ENCODE results near the gene S100G. TPM values are rescaled to one million over a fixed set of nuclear protein-coding genes. Genes with fewer than 3 reads are reported as not detected.

Gene S100G
- total RNA-seq, 3 donors from 2014 or later (not counting 1 experiment from before 2014, with no cell fraction given), result not detected

GRCh38 chrX:16696956-16697355 lies 47.0 kb downstream of the S100G start:
- no peaks in the 10 kb centered on the region for H3K36me3 ChIP-seq (ENCODE audit: control insufficient read depth, insufficient read depth, low read length)
- ATAC-seq, result no peak
- Mint-ChIP-seq H3K9me3 (no peaks in the 10 kb centered on the region), H3K36me3 (no peaks in the 10 kb centered on the region), H3K27me3 (ENCODE audit: low read depth in 2 of 2) (no peaks in the 10 kb centered on the region), H3K4me3 (no peak overlapping the region), H3K4me1 (no peaks in the 10 kb centered on the region), H3K27ac (no peak overlapping the region)
- no peaks in the 10 kb centered on the region for H3K27me3 ChIP-seq (ENCODE audit: control insufficient read depth, insufficient read depth, low read length)
- no peaks in the 10 kb centered on the region for H3K4me1 ChIP-seq (ENCODE audit: control insufficient read depth, insufficient read depth, low read length)
- H3K9me3 ChIP-seq (ENCODE audit: control insufficient read depth, insufficient read depth, low read length), result no peaks in the 10 kb centered on the region
- H3K4me3 ChIP-seq (ENCODE audit: low read length), result no peak overlapping the region
- TF ChIP-seq CTCF (IDR thresholded peaks at IDR 0.05), result no peak
- no peak overlapping the region for H3K27ac ChIP-seq (ENCODE audit: low read length)
- intact Hi-C loops (cut with micrococcal nuclease), result loop anchor here (10.0 kb wide), 1 partner anchor 1202 kb away; the partner anchor contains the start of gene PIR
- WGBS (ENCODE audit: insufficient coverage), result 96% methylated on average over 3 of the region's 3 CpGs
- no peak for DNase-seq

GRCh38 chrX:16699389-16699788 lies 49.4 kb downstream of the S100G start:
- no peaks in the 10 kb centered on the region for H3K36me3 ChIP-seq (ENCODE audit: control insufficient read depth, insufficient read depth, low read length)
- no peak for TF ChIP-seq CTCF (IDR thresholded peaks at IDR 0.05)

GRCh38 chrX:16700734-16701133 lies 50.8 kb downstream of the S100G start:
- H3K9me3 Mint-ChIP-seq, result no peaks in the 10 kb centered on the region
- WGBS (ENCODE audit: insufficient coverage), result 100% methylated on average over 1 of the region's 2 CpGs
- no peaks in the 10 kb centered on the region for H3K27me3 Mint-ChIP-seq (ENCODE audit: low read depth in 2 of 2)
- no peak overlapping the region for H3K27ac Mint-ChIP-seq
- ATAC-seq (no peak), DNase-seq (no peak)
- no peak for TF ChIP-seq CTCF (IDR thresholded peaks at IDR 0.05)
- H3K4me3 Mint-ChIP-seq, result no peak overlapping the region
- Histone ChIP-seq H3K9me3 (ENCODE audit: control insufficient read depth, insufficient read depth, low read length) (no peaks in the 10 kb centered on the region), H3K4me3 (ENCODE audit: low read length) (no peak overlapping the region), H3K36me3 (ENCODE audit: control insufficient read depth, insufficient read depth, low read length) (no peaks in the 10 kb centered on the region), H3K27ac (ENCODE audit: low read length) (no peak overlapping the region), H3K27me3 (ENCODE audit: control insufficient read depth, insufficient read depth, low read length) (no peaks in the 10 kb centered on the region), H3K4me1 (ENCODE audit: control insufficient read depth, insufficient read depth, low read length) (no peaks in the 10 kb centered on the region)
- H3K36me3 Mint-ChIP-seq, result no peaks in the 10 kb centered on the region
- H3K4me1 Mint-ChIP-seq, result no peaks in the 10 kb centered on the region
- intact Hi-C loops (cut with micrococcal nuclease), result no loop called here

More at GRCh38 chrX:16699389-16699788, 49.4 kb downstream of the S100G start:
- H3K36me3 Mint-ChIP-seq, result no peaks in the 10 kb centered on the region
- no peaks in the 10 kb centered on the region for H3K4me1 ChIP-seq (ENCODE audit: control insufficient read depth, insufficient read depth, low read length)
- no peak for DNase-seq
- H3K9me3 ChIP-seq (ENCODE audit: control insufficient read depth, insufficient read depth, low read length), result no peaks in the 10 kb centered on the region
- H3K9me3 Mint-ChIP-seq, result no peaks in the 10 kb centered on the region
- no peaks in the 10 kb centered on the region for H3K27me3 ChIP-seq (ENCODE audit: control insufficient read depth, insufficient read depth, low read length)
- ATAC-seq, result no peak
- intact Hi-C loops (cut with micrococcal nuclease), result loop anchor here (10.0 kb wide), 1 partner anchor 1205 kb away; the partner anchor contains the start of gene PIR
- H3K27ac ChIP-seq (ENCODE audit: low read length), result no peak overlapping the region
- no peak overlapping the region for H3K4me3 ChIP-seq (ENCODE audit: low read length)
- H3K27me3 Mint-ChIP-seq (ENCODE audit: low read depth in 2 of 2), result no peaks in the 10 kb centered on the region
- H3K4me1 Mint-ChIP-seq, result no peaks in the 10 kb centered on the region
- H3K4me3 Mint-ChIP-seq, result no peak overlapping the region
- H3K27ac Mint-ChIP-seq, result no peak overlapping the region
- WGBS (ENCODE audit: insufficient coverage), result 96% methylated on average over 5 of the region's 6 CpGs
